T-helper 1 cell (primary cell): ENCODE results near the gene ZBTB37.
"Not testable (repeated sequence)": the region's sequence is repeated elsewhere in the genome, so short reads cannot be mapped to it uniquely, and the experiment has no call there.

ENCODE experiments used
- DNase-seq, 5 donors: peaks; one replicate each; pipeline ENCODE4 v3.0.0-alpha.2; 2012 to 2020

Gene ZBTB37

GRCh38 chr1:173866413-173867115, 1.6 kb upstream of the ZBTB37 start:
- no peak for DNase-seq

DNA sequence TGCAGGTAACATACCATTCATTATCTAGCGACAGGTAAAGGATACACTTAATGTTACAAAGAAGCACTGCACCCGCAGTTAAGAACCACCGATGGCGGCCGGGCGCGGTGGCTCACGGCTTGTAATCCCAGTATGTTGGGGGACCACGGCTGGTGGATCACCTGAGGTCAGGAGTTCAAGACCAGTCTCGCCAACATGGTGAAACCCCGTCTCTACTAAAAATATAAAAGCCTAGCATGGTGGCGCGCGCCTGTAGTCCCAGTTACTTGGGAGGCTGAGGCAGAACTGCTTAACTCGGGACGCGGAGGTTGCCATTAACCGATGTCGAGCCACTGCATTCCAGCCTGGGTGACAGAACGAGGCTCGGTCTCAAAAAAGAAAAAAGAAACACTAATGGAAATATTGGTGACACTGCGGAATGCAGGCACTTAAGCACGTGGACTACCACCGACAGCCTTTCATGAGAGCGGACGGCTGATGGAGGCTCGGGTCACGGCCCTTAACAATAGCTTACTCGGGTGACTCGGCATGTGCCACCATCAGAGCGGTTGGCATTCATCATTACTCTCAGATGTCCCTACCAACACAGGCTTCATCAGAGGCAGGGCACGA, 933 bp upstream of the ZBTB37 start:
- peak in 3 of 5 donors; percentile 8 to 17 (median 12) for DNase-seq

GRCh38 chr1:173867753-173868265, 371 bp upstream of the ZBTB37 start, which contains the start of gene GAS5:
GAS5 (minus strand) TSS chr1:173867989.
- peak; percentile 97 to 100 (median 99) for DNase-seq

DNA sequence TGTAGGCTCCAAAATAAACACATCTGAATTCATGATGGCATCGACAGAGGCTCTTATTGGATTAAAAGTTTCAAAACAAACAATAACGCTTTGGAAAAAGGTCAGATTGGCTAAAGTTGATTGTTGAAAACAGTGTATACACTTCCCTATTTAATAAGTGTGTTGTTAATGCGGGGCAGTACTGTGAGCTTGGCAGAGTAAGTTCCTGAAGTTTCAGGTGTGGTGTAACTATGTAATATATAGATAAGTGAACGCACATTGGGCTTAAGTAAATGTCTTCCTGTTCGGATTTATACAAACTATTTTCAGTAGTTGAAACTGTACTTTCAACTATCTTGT, 810 bp downstream of the ZBTB37 start:
- DNase-seq: no peak

- peak in 1 of 5 donors; percentile 87 for DNase-seq
These were observed 2.3 kb downstream of the ZBTB37 start for GRCh38 chr1:173870252-173871075.

DNA sequence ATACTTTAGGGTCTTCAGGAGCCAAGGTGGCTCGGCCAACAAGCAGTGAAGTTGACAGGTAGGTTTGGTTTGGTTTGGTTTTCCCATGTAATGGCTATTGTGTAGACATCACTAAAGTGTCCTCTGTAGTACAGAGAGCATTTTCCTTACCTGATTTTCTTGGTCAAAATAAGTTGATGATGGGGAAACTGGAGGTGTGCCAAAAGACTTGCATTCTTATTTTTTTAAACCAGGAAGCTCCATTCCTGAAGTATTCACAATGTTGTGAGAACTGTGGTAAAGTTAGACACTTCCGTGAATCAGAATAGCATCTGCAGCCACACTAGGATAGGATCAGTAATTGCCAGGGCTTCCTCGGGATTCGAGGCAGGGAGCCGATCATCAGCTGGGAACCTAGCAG, 2.9 kb downstream of the ZBTB37 start:
- DNase-seq: peak in 1 of 5 donors; percentile 8

GRCh38 chr1:173871500-173871899, 3.3 kb downstream of the ZBTB37 start:
- no peak for DNase-seq

- no peak for DNase-seq
These were observed 8.6 kb downstream of the ZBTB37 start for GRCh38 chr1:173876732-173877131.

- no peak for DNase-seq
These were observed 10.1 kb downstream of the ZBTB37 start for GRCh38 chr1:173878251-173878650.

DNA sequence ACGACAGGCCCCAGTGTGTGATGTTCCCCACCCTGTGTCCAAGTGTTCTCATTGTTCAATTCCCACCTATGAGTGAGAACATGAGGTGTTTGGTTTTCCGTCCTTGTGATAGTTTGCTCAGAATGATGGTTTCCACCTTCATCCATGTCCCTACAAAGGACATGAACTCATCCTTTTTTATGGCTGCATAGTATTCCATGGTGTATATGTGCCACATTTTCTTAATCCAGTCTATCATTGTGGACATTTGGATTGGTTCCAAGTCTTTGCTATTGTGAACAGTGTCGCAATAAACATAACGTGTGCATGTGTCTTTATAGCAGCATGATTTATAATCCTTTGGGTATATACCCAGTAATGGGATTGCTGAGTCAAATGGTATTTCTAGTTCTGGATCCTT, 12.9 kb downstream of the ZBTB37 start:
- DNase-seq: not testable (repeated sequence)

GRCh38 chr1:173884701-173885100, 16.5 kb downstream of the ZBTB37 start:
- no peak for DNase-seq

GRCh38 chr1:173886746-173887611, 18.8 kb downstream of the ZBTB37 start:
- no peak for DNase-seq

DNA sequence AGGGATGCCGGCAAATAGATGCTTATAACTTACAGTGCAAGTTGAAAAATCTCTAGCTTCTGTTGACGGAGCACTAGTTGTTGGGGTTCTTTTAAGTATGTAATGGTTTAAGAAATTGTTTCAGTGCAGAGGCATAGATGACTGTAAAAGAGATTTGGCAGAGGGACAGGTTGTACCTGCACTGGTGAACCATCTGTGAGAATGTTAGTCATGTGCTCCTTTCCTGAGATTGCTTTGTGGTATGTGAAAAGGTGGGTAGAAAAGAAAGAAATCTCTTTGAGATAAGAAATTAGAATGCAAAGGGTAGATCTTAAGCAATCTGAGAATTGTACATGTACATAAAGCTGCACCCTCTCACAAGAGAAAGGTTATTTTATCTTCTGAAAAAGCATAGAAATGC, 19.4 kb downstream of the ZBTB37 start:
- DNase-seq: no peak

GRCh38 chr1:173888749-173889148, 20.6 kb downstream of the ZBTB37 start:
- DNase-seq: no peak

GRCh38 chr1:173889885-173890284, 21.7 kb downstream of the ZBTB37 start:
- no peak for DNase-seq

DNA sequence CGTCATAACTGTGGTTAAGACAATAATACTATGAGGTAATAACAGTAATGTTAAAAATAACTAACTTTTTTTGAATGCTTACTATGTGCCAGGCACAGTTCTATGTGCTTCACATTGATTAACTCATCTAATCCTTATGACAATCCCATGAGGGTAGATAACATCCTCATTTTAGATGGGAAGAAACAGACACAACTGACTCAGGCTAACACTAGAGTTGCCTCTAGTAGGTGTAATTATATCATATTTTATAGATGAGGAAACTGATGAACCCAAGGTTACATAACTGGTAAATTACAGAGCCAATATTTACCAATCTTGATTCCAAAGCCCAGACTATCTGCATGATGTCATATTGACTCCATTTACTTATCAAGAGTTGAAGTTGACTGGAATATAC, 25.4 kb downstream of the ZBTB37 start:
- DNase-seq: no peak

- DNase-seq: no peak
These were observed 26.0 kb downstream of the ZBTB37 start for GRCh38 chr1:173894189-173894588.

DNA sequence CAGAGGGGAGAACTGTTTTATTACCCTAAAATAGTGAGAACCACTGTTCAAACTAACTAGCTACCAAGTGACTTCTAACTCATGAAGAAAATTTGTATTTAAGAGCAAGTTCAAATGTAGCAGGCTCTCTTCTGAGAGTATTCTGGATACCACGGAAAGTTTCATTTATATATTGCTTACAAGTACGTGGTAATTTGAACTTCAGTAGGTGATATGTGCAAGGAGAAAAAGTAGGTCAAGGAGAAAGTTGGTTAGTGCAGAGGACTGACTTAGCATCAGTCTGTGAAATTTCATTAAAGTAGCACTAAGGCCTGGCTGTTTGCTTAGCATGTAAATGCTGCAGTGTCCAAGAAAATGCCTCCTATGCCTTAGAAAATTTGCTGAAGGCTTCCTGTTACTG, 32.2 kb downstream of the ZBTB37 start:
- no peak for DNase-seq

DNA sequence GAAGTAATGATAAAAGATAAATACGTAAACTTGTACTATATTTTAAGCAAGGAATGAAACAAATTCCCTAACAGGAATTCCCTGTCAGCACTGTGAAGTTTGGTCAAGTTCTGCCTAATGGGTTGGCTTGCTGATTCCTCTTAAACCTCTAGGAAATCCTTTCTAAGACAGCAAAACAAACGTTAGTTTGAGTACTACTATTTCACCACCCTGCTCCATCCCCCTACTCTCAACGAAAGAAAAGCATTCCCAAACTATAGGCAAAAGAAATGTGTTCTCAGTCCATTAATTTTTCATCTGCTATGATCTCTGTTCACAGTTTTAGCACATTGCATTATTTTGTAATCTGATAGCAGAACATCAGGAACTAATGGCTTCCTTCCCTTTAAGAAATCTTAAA, 32.8 kb downstream of the ZBTB37 start:
- no peak for DNase-seq

DNA sequence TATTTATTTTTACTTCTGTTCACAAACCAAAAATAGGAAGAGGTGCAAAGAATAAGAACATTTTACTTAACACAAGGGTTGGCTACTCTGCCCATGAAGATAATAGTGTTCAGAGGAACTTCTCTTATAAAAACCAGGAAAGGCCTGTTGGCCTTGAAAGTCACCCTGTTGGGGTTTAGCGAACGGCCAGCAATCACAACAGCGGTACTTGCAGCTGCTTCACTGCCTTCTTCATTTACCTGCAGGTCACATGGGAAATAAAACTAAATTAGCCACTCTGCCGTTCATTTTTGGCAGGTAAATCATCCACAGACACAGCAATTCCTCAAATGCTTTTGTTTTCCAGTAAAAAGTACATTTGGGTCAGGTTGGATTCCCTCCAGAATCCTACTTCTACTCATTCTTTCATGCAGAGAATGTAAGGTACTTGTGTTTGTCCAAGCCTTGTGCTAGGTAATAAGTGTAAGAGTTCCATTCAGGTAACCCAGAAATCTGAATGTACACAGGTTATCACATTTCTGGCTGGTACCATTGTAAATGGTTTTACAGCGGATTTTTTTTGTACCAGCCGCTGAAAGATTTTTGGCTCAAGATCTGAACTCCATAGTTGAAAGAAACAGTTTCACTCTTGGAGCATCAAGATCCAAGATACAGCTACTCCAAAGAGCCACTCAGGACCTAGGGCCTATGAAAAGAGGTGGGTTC, 35.8 kb downstream of the ZBTB37 start:
- DNase-seq: no peak

DNA sequence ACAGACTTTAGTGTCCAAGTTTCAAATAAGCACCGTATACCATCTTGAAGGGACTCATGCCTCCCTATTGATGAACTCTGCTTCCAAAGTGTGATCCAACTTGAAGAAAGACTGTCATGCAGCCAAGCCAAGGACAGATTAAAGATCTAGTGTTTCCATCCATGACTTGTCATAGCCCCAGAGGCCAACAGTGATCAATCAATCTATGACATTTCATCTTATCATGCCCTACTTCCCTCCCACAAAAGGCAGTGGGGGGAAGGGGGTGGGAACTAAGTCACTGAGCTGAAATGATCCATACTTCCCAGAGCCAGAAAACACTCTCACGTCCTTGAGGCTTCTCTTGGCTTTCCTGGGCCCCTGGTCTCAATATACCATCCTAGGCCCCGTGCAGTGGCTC, 44.9 kb downstream of the ZBTB37 start:
- no peak for DNase-seq

DNA sequence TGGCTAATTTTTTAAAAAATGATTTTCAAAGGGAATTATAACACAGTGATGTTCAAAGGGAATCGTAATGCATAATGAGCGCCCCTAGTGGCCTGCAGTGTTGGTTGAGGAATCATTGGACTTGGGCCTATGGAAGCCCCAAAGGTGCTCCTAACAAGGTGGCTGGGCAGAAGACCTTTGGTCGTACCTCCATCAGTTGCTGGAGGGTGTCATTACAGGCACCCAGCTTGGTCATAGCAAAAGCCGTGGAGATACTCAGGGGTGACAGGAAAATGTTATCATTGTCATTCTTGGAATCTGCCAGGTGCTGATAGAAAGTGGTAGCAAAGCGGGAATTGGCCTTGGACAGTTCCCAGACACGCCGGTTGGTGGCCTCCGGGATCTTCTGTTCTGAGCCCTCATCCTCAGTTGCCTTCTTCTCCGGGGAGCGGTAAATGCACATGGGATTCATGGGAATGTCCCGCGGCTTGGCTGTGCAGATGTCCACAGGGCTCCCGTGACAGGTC, 46.2 kb downstream of the ZBTB37 start:
- peak in 1 of 5 donors; percentile 14 for DNase-seq
